ENCODE data around the gene KLF18. TPM values are rescaled to one million over a fixed set of nuclear protein-coding genes. Genes with fewer than 3 reads are reported as not detected.

KLF18 gene
- polyA plus RNA-seq (2011; rRNA removed): not detected in 2 replicates
- 0.01 TPM in 1 of 2 replicates, not detected in the other for polyA plus RNA-seq (2012; cell fraction: cytosol; rRNA removed)
- not detected in 2 replicates for polyA plus RNA-seq (2012; cell fraction: nucleus; rRNA removed)
- not detected in 3 replicates for polyA plus RNA-seq (2017; fragmentation: RNase III; extraction: RNeasy Plus Mini Kit Qiagen cat#74134 plus additional on column Dnase treatment)
- polyA minus RNA-seq (2011; rRNA and poly(A)+ RNA removed): not detected in 2 replicates

DNA sequence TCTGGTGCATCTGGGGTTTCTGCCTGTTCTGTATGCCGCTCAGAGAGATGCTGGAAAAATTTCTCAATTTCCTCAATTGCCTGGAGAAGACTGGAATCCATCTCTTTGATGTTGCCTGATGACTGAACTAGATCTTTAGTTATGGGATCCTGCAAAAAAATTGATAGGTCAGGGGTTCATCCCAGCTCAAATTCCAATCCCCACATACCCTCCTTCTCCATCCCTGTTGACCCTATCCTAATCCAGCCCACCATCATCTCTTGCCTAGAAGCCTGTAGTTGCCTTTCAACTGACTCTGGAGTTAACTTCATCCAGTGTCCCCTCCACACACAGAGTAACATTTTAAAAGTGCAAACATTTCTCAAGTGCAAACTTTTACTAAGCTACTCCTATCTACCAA lies at the start of gene KLF18:
Gene KLF18, minus strand, starts transcription at position 101 of the 400 bp plus-strand sequence. Its CDS starts 0 bp downstream, at position 101.
- no peak for ATAC-seq
- WGBS (ENCODE audit: missing lambda C conversion rate): 75% methylated on average over 1 of the region's 1 CpG

DNA sequence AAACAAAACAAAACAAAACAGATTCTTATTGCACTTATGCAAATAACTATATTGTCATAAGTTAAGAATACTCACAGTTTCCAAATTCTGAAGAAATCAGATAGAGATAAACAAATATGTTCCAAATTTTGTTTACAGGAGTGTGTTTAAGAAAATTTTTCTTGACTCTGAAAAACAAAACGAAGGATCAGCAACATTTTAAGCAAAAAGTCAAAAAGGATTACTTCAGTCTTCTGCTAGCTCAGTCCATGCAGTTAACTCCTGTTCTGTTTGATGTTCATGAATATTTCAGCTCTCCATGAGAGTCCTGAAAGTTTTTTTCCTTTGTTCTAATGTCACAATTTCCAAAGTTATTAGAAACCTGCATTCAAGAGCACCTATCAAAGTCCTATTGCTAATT lies 33.2 kb upstream of the KLF18 start:
- no peak overlapping the region for H3K4me2 ChIP-seq
- CTCF ChIA-PET: no interaction called here
- no peaks in the 10 kb centered on the region for H3K4me1 ChIP-seq
- 0 out of 3 replicates have a peak, but pooled peaks cover 2% of the 10 kb centered on the region for H3K9me3 ChIP-seq
- WGBS (ENCODE audit: missing lambda C conversion rate): 10% methylated on average over 1 of the region's 1 CpG
- TF ChIP-seq MAFK (IDR thresholded peaks at IDR 0.05; ENCODE audit: partially characterized antibody) (no peak), CHD4 (IDR thresholded peaks at IDR 0.05; ENCODE audit: borderline replicate concordance) (no peak)
- H3K4me3 ChIP-seq: no peak overlapping the region
- ATAC-seq (no peak), DNase-seq (ENCODE audit: low read depth in 1 of 2, low spot score in 1 of 2) (no peak), FAIRE-seq (no peak)
- POLR2A ChIA-PET: no interaction called here
- H3K27ac ChIP-seq: no peak overlapping the region

More for the DNA sequence above, at the start of gene KLF18:
- Histone ChIP-seq H3K9me3 (peaks cover 21% of the 10 kb centered on the region; the same call in 2 of the 3 replicates), H3K4me2 (no peak within 1 kb of the TSS), H3K27ac (no peak within 1 kb of the TSS), H3K4me1 (no peaks in the 10 kb centered on the region), H3K4me3 (no peak within 1 kb of the TSS)
- ChIA-PET CTCF (no interaction called here), POLR2A (no interaction called here)
- no peak for FAIRE-seq
- TF ChIP-seq TP53 (CRISPR knock-in tag; IDR thresholded peaks at IDR 0.05) (no peak), FOSB (CRISPR knock-in tag; IDR thresholded peaks at IDR 0.05) (no peak), CHD2 (IDR thresholded peaks at IDR 0.05; ENCODE audit: low read length, partially characterized antibody) (no peak), EHF (CRISPR knock-in tag; IDR thresholded peaks at IDR 0.05) (no peak), NR3C1 (IDR thresholded peaks at IDR 0.05) (no peak), MAFK (IDR thresholded peaks at IDR 0.05; ENCODE audit: partially characterized antibody) (no peak), HOXA7 (CRISPR knock-in tag; IDR thresholded peaks at IDR 0.05) (no peak), ESRRA (IDR thresholded peaks at IDR 0.05; ENCODE audit: borderline replicate concordance, low read length) (no peak), POLR2AphosphoS2 (conservative IDR thresholded peaks at IDR 0.05; ENCODE audit: low read length) (no peak)
- no peak for DNase-seq (ENCODE audit: low read depth in 1 of 2, low spot score in 1 of 2)

DNA sequence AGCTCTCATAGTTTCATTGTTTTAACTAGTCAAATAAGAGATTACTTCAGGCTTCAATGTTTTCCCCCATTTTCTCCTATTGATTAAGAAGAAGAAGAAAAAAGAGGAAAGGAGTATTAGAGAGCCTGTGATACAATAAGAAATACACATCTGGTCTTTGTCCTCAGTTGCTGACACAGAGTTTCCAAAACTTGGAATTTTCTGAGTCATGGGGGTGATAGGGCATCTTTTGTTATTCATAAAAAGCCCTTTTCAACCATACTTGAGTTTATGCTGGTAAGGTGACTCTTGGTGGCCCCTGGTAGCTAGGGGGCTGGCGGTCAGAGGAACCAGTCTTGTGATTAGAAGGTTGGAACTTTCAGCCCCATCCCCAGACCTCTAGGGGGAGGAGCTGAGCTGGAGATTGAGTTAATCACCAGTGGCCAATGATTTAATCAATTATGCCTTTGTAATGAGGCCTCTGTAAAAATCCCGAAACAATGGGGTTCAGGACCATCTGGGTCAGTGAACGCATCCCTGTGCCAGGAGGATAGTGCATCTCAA lies 28.9 kb upstream of the KLF18 start:
- TF ChIP-seq CHD4 (IDR thresholded peaks at IDR 0.05; ENCODE audit: borderline replicate concordance): no peak
- no peak for TF ChIP-seq SMC3 (IDR thresholded peaks at IDR 0.05)
- TF ChIP-seq, protein P1, sequence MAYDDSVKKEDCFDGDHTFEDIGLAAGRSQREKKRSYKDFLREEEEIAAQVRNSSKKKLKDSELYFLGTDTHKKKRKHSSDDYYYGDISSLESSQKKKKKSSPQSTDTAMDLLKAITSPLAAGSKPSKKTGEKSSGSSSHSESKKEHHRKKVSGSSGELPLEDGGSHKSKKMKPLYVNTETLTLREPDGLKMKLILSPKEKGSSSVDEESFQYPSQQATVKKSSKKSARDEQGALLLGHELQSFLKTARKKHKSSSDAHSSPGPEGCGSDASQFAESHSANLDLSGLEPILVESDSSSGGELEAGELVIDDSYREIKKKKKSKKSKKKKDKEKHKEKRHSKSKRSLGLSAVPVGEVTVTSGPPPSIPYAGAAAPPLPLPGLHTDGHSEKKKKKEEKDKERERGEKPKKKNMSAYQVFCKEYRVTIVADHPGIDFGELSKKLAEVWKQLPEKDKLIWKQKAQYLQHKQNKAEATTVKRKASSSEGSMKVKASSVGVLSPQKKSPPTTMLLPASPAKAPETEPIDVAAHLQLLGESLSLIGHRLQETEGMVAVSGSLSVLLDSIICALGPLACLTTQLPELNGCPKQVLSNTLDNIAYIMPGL (CRISPR knock-in tag; IDR thresholded peaks at IDR 0.05; ENCODE audit: borderline replicate concordance): no peak
- no peak for TF ChIP-seq RAD21 (conservative IDR thresholded peaks at IDR 0.05 in 1 of 2, IDR thresholded peaks at IDR 0.05 in 1 of 2)
- TF ChIP-seq, protein P2, sequence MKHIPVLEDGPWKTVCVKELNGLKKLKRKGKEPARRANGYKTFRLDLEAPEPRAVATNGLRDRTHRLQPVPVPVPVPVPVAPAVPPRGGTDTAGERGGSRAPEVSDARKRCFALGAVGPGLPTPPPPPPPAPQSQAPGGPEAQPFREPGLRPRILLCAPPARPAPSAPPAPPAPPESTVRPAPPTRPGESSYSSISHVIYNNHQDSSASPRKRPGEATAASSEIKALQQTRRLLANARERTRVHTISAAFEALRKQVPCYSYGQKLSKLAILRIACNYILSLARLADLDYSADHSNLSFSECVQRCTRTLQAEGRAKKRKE (CRISPR knock-in tag; IDR thresholded peaks at IDR 0.05; ENCODE audit: low read depth): no peak
- TF ChIP-seq RARB (CRISPR knock-in tag; IDR thresholded peaks at IDR 0.05): no peak
- no peak for TF ChIP-seq CBX8 (IDR thresholded peaks at IDR 0.05)
- TF ChIP-seq NFE2L2 (conservative IDR thresholded peaks at IDR 0.05; ENCODE audit: low read length): no peak
- no peak for TF ChIP-seq KDM1A (IDR thresholded peaks at IDR 0.05; ENCODE audit: low read depth)
- TF ChIP-seq, protein P3, sequence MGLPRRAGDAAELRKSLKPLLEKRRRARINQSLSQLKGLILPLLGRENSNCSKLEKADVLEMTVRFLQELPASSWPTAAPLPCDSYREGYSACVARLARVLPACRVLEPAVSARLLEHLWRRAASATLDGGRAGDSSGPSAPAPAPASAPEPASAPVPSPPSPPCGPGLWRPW (IDR thresholded peaks at IDR 0.05): no peak
- CTCF ChIA-PET: interaction anchor here (1.2 kb wide), 1 partner anchor 102 kb away, joined by 3 read pairs; no protein-coding TSS in a partner anchor
- WGBS (ENCODE audit: missing lambda C conversion rate): 89% methylated on average over 3 of the region's 3 CpGs

More for the DNA sequence above, 28.9 kb upstream of the KLF18 start:
- Histone ChIP-seq H3K4me2 (no peak overlapping the region), H3K4me3 (no peak overlapping the region), H3K27ac (no peak overlapping the region), H3K4me1 (no peaks in the 10 kb centered on the region), H3K9me3 (no peaks in the 10 kb centered on the region)
- ATAC-seq: no peak
- no peak for FAIRE-seq
- no peak for DNase-seq (ENCODE audit: low read depth in 1 of 2, low spot score in 1 of 2)
- POLR2A ChIA-PET: no interaction called here

Data from A549 (cell line).